Measurements from ENCODE around the gene EEF2. TPM values are rescaled to one million over a fixed set of nuclear protein-coding genes. Genes with fewer than 3 reads are reported as not detected.
A peak's percentile ranks its signal among the peaks of the same experiment; 100 is the strongest.

The EEF2 gene
- polyA plus RNA-seq, 3 donors, result 264 to 836 (median 323) TPM

DNA sequence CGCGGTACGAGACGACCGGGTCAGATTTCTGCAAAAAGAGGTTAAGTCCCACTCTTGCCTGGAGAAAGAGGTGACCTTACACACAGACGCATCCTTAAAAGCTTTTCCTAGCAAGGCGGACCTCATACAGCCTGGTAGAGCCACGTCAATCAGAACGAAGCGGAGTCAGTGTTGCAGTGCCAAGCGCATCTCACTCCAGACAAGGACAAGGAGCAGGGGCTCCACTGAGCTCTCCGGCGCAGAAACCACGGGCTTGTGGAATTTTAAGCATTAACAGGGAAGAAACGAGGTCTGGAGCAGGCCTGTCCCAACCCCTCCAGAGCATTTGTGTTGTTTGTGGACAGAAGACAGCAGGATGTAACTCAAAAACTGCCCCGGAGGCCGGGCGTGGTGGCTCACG, 7.1 kb downstream of the EEF2 start:
- Mint-ChIP-seq H3K27ac (peak overlapping the region in 1 of 7 donors; percentile 7), H3K4me1 (no peaks in the 10 kb centered on the region), H3K27me3 (ENCODE audit: low read depth in 3 of 3) (no peaks in the 10 kb centered on the region), H3K4me3 (no peak overlapping the region), H3K9me3 (no peaks in the 10 kb centered on the region), H3K36me3 (peaks cover 68 to 81% of the 10 kb centered on the region in 2 donors)
- intact Hi-C loops (cut with micrococcal nuclease), result no loop called here
- H2AFZ ChIP-seq (ENCODE audit: insufficient read depth, low read depth, low read length, poor library complexity, severe bottlenecking), result no peak overlapping the region
- H3K4me3 ChIP-seq (replicated peaks in 1 of 3; ENCODE audit: low read depth in 2 of 3, low read length in 3 of 3), result no peak overlapping the region
- DNase-seq, result no peak
- no peaks in the 10 kb centered on the region for H3K27me3 ChIP-seq (ENCODE audit: control insufficient read depth in 2 of 2, insufficient read depth in 2 of 2, low read length in 2 of 2)
- peaks cover 79 to 82% of the 10 kb centered on the region in 2 donors for H3K36me3 ChIP-seq (replicated peaks in 1 of 2; ENCODE audit: control insufficient read depth in 1 of 2, insufficient read depth in 2 of 2, low read length in 2 of 2)
- 100% methylated on average over 15 of the region's 19 CpGs for WGBS (ENCODE audit: insufficient coverage)
- no peaks in the 10 kb centered on the region for H3K9me3 ChIP-seq (replicated peaks in 1 of 2; ENCODE audit: control insufficient read depth in 1 of 2, insufficient read depth in 1 of 2, low read length in 2 of 2)
- H4K20me1 ChIP-seq (ENCODE audit: insufficient read depth, low read length), result peaks cover 82% of the 10 kb centered on the region
- H3K27ac ChIP-seq (ENCODE audit: low read depth in 1 of 2, low read length in 2 of 2), result no peak overlapping the region
- H3K79me2 ChIP-seq (ENCODE audit: insufficient read depth, low read length), result peaks cover 54% of the 10 kb centered on the region
- no peak overlapping the region for H3K4me2 ChIP-seq (replicated peaks; ENCODE audit: extremely low read depth, low read length, poor library complexity, severe bottlenecking)
- H3K9ac ChIP-seq (ENCODE audit: insufficient read depth, low read length, poor library complexity, severe bottlenecking), result no peak overlapping the region
- TF ChIP-seq, protein P1, sequence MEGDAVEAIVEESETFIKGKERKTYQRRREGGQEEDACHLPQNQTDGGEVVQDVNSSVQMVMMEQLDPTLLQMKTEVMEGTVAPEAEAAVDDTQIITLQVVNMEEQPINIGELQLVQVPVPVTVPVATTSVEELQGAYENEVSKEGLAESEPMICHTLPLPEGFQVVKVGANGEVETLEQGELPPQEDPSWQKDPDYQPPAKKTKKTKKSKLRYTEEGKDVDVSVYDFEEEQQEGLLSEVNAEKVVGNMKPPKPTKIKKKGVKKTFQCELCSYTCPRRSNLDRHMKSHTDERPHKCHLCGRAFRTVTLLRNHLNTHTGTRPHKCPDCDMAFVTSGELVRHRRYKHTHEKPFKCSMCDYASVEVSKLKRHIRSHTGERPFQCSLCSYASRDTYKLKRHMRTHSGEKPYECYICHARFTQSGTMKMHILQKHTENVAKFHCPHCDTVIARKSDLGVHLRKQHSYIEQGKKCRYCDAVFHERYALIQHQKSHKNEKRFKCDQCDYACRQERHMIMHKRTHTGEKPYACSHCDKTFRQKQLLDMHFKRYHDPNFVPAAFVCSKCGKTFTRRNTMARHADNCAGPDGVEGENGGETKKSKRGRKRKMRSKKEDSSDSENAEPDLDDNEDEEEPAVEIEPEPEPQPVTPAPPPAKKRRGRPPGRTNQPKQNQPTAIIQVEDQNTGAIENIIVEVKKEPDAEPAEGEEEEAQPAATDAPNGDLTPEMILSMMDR (IDR thresholded peaks at IDR 0.05), result no peak
- peaks cover 0 to under 1% of the 10 kb centered on the region in 2 donors for H3K4me1 ChIP-seq (ENCODE audit: control insufficient read depth in 1 of 2, insufficient read depth in 2 of 2, low read length in 2 of 2)

DNA sequence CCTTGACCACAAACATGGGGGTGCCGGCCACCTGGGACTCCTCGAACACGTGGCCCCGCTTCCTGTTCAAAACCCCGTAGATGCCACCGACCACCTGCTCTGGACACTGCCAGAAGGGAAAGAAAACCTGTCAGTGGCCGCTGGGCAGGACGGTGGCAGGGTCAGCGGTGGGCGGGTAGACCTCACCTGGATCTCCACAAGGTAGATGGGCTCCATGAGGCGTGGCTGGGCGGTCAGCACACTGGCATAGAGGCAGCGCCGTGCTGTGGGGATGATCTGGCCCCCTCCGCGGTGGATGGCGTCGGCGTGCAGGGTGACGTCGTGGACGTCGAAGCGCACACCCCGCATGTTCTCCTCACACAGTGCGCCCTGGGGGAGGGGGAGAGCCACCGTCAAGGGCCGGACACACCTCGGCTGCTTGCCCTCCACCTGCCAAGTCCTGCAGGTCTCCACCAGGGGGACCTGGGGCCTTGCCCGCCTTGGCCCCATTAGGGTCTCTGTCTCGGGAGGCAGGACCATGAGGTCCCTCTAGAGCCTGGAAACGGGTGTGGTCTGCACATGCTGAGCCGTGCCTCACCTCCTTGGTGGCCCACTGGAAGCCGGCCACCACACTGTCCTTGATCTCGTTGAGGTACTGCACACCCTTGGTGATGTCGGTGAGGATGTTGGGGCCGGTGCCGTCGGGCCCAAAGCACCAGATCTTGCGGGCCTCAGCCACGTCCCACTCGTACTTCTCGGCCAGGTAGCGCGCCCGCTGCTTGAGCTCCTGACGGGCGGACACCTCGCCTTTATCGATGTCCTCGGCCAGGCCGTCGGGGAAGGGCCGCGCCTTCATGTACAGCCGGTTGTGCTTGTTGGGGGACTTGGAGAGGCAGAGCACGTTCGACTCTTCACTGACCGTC, 7.8 kb downstream of the EEF2 start:
- no peaks in the 10 kb centered on the region for H3K27me3 Mint-ChIP-seq (ENCODE audit: low read depth in 3 of 3)
- WGBS (ENCODE audit: insufficient coverage), result 96% methylated on average over 46 of the region's 59 CpGs
- H3K4me3 ChIP-seq (replicated peaks in 1 of 3; ENCODE audit: low read depth in 2 of 3, low read length in 3 of 3), result no peak overlapping the region
- H3K9ac ChIP-seq (ENCODE audit: insufficient read depth, low read length, poor library complexity, severe bottlenecking), result no peak overlapping the region
- intact Hi-C loops (cut with micrococcal nuclease), result no loop called here
- no peaks in the 10 kb centered on the region for H3K9me3 ChIP-seq (replicated peaks in 1 of 2; ENCODE audit: control insufficient read depth in 1 of 2, insufficient read depth in 1 of 2, low read length in 2 of 2)
- peaks cover 62 to 74% of the 10 kb centered on the region in 2 donors for H3K36me3 Mint-ChIP-seq
- H3K4me1 ChIP-seq (ENCODE audit: control insufficient read depth in 1 of 2, insufficient read depth in 2 of 2, low read length in 2 of 2), result no peaks in the 10 kb centered on the region
- H3K79me2 ChIP-seq (ENCODE audit: insufficient read depth, low read length), result peaks cover 47% of the 10 kb centered on the region
- H3K4me2 ChIP-seq (replicated peaks; ENCODE audit: extremely low read depth, low read length, poor library complexity, severe bottlenecking), result no peak overlapping the region
- peaks cover 73 to 75% of the 10 kb centered on the region in 2 donors for H3K36me3 ChIP-seq (replicated peaks in 1 of 2; ENCODE audit: control insufficient read depth in 1 of 2, insufficient read depth in 2 of 2, low read length in 2 of 2)
- H2AFZ ChIP-seq (ENCODE audit: insufficient read depth, low read depth, low read length, poor library complexity, severe bottlenecking), result no peak overlapping the region
- H4K20me1 ChIP-seq (ENCODE audit: insufficient read depth, low read length), result peaks cover 75% of the 10 kb centered on the region
- H3K9me3 Mint-ChIP-seq, result no peaks in the 10 kb centered on the region
- H3K27ac ChIP-seq (ENCODE audit: low read depth in 1 of 2, low read length in 2 of 2), result no peak overlapping the region
- no peaks in the 10 kb centered on the region for H3K27me3 ChIP-seq (ENCODE audit: control insufficient read depth in 2 of 2, insufficient read depth in 2 of 2, low read length in 2 of 2)
- no peak overlapping the region for H3K27ac Mint-ChIP-seq
- no peak overlapping the region for H3K4me3 Mint-ChIP-seq
- no peaks in the 10 kb centered on the region for H3K4me1 Mint-ChIP-seq
- DNase-seq, result no peak
- TF ChIP-seq, protein P1 (IDR thresholded peaks at IDR 0.05), result no peak

Measured in CD14-positive monocyte (primary cell).